SU-DHL-6 (cell line): ENCODE measurements around the gene ATG16L1.

Experiments used
- H2AFZ ChIP-seq: fragments of 200-600 bp; sonication (generic); 2 replicates; pipeline ENCODE4 v1.6.1; 2014; ENCODE audit warnings: low read depth, mild to moderate bottlenecking, moderate library complexity, mixed read lengths, antibody characterized with exemption, low read length; ENCODE audit not compliant: severe bottlenecking
- H3F3A ChIP-seq: fragments of 200-600 bp; shearing (Covaris generic); 2 replicates; pipeline ENCODE4 v1.6.0; 2016; ENCODE audit warnings: antibody characterized with exemption, mild to moderate bottlenecking; ENCODE audit not compliant: insufficient read depth
- H3K27ac ChIP-seq: fragments of 200-600 bp; sonication (generic); 2 replicates; pipeline ENCODE4 v1.5.1; 2016; ENCODE audit warnings: low read depth, mild to moderate bottlenecking, low read length, moderate library complexity, mixed read lengths
- H3K27me3 ChIP-seq: fragments of 200-600 bp; sonication (generic), shearing (Covaris generic); 2 replicates; pipeline ENCODE4 v1.6.0; 2014; ENCODE audit warnings: mild to moderate bottlenecking, low read length
- H3K36me3 ChIP-seq: fragments of 200-600 bp; sonication (generic); 2 replicates; pipeline ENCODE4 v1.6.1; 2014; ENCODE audit warnings: mild to moderate bottlenecking, low read length, mixed read lengths
- H3K4me2 ChIP-seq: fragments of 300-600, 200-600 bp; shearing (Covaris generic), sonication (generic); 2 replicates; pipeline ENCODE4 v1.6.0; 2014; ENCODE audit warnings: low read length, low read depth, mild to moderate bottlenecking; ENCODE audit not compliant: poor library complexity, severe bottlenecking
- H3K4me3 ChIP-seq: fragments of 200-600 bp; sonication (generic); 2 replicates; pipeline ENCODE4 v1.5.1; 2014; ENCODE audit warnings: antibody characterized with exemption, low read length, mild to moderate bottlenecking, mixed read lengths; ENCODE audit not compliant: insufficient read depth, poor library complexity, severe bottlenecking
- H3K79me2 ChIP-seq: fragments of 200-600 bp; sonication (generic); 2 replicates; pipeline ENCODE4 v1.6.1; 2014; ENCODE audit warnings: mild to moderate bottlenecking, low read length, moderate library complexity; ENCODE audit not compliant: insufficient read depth
- H3K9ac ChIP-seq: fragments of 200-600 bp; sonication (generic); 2 replicates; pipeline ENCODE4 v1.7.0; 2014; ENCODE audit warnings: mild to moderate bottlenecking, low read length
- H3K9me2 ChIP-seq: fragments of 200-600 bp; sonication (generic); replicated peaks from 2 replicates; pipeline ENCODE4 v1.6.1; 2014; ENCODE audit warnings: low read length; ENCODE audit not compliant: insufficient read depth
- H3K9me3 ChIP-seq: fragments of 200-600 bp; sonication (generic); 2 replicates; pipeline ENCODE4 v1.6.1; 2014; ENCODE audit warnings: low read length, mixed read lengths; ENCODE audit not compliant: insufficient read depth
- H4K20me1 ChIP-seq: fragments of 200-600 bp; sonication (generic); 2 replicates; pipeline ENCODE4 v1.6.1; 2014; ENCODE audit warnings: low read depth, mild to moderate bottlenecking, antibody characterized with exemption, low read length, moderate library complexity, mixed read lengths
- CTCF ChIP-seq: fragments of 200-600 bp; sonication (generic); IDR thresholded peaks from one replicate; pipeline ENCODE4 v1.5.1; 2017; ENCODE audit warnings: antibody characterized with exemption, mild to moderate bottlenecking, low read length, moderate library complexity; ENCODE audit not compliant: insufficient read depth, poor library complexity, severe bottlenecking
- EZH2phosphoT487 ChIP-seq: fragments of 200-600 bp; sonication (generic), shearing (Covaris generic); conservative IDR thresholded peaks from 2 replicates; pipeline ENCODE4 v1.6.1; 2018; ENCODE audit warnings: mild to moderate bottlenecking, antibody characterized with exemption, low read length, moderate library complexity, mixed read lengths

The ATG16L1 gene

GRCh38 chr2:233218836-233219235 lies 32.6 kb upstream of the ATG16L1 start:
- Histone ChIP-seq H3K9me3 (no peaks in the 10 kb centered on the region), H4K20me1 (no peaks in the 10 kb centered on the region), H3K27me3 (no peaks in the 10 kb centered on the region), H3K9me2 (no peaks in the 10 kb centered on the region), H3F3A (peaks cover 3% of the 10 kb centered on the region; the same call in 1 of the 2 replicates), H3K36me3 (no peaks in the 10 kb centered on the region), H3K4me2 (no peak overlapping the region), H3K27ac (no peak overlapping the region), H2AFZ (no peak overlapping the region), H3K9ac (no peak overlapping the region), H3K4me3 (no peak overlapping the region), H3K79me2 (no peaks in the 10 kb centered on the region)
- TF ChIP-seq EZH2phosphoT487, result no peak
- no peak for TF ChIP-seq CTCF

- TF ChIP-seq EZH2phosphoT487, result no peak
- TF ChIP-seq CTCF, result no peak
- no peak overlapping the region for H3K4me2 ChIP-seq
- no peak overlapping the region for H2AFZ ChIP-seq
- no peaks in the 10 kb centered on the region for H4K20me1 ChIP-seq
- no peaks in the 10 kb centered on the region for H3K27me3 ChIP-seq
- no peaks in the 10 kb centered on the region for H3K9me2 ChIP-seq
- no peak overlapping the region for H3K4me3 ChIP-seq
- H3K79me2 ChIP-seq, result no peaks in the 10 kb centered on the region
- no peak overlapping the region for H3K27ac ChIP-seq
- no peaks in the 10 kb centered on the region for H3K36me3 ChIP-seq
- peaks cover 3% of the 10 kb centered on the region; the same call in 1 of the 2 replicates for H3F3A ChIP-seq
- no peak overlapping the region for H3K9ac ChIP-seq
- H3K9me3 ChIP-seq, result no peaks in the 10 kb centered on the region
Measured at GRCh38 chr2:233219848-233220247, 31.6 kb upstream of the ATG16L1 start.

- no peak overlapping the region for H3K9ac ChIP-seq
- H3K36me3 ChIP-seq, result no peaks in the 10 kb centered on the region
- H3K9me3 ChIP-seq, result no peaks in the 10 kb centered on the region
- H2AFZ ChIP-seq, result no peak overlapping the region
- H3F3A ChIP-seq, result peaks cover 3% of the 10 kb centered on the region; the same call in 1 of the 2 replicates
- no peaks in the 10 kb centered on the region for H3K9me2 ChIP-seq
- no peaks in the 10 kb centered on the region for H4K20me1 ChIP-seq
- no peak overlapping the region for H3K4me3 ChIP-seq
- no peak overlapping the region for H3K27ac ChIP-seq
- H3K27me3 ChIP-seq, result no peaks in the 10 kb centered on the region
- no peak overlapping the region for H3K4me2 ChIP-seq
- no peaks in the 10 kb centered on the region for H3K79me2 ChIP-seq
- TF ChIP-seq CTCF, result no peak
- no peak for TF ChIP-seq EZH2phosphoT487
Measured at GRCh38 chr2:233221378-233222063, 30.0 kb upstream of the ATG16L1 start.
